Liver (tissue), 9 donors: ENCODE data around the gene ADGRG3. TPM values are rescaled to one million over a fixed set of nuclear protein-coding genes. Genes with fewer than 3 reads are reported as not detected.
A peak's percentile ranks its signal among the peaks of the same experiment; 100 is the strongest.

ENCODE experiments used
- DNase-seq: peaks from one replicate; pipeline ENCODE4 v3.0.0-alpha.2; 2017; ENCODE audit warnings: low spot score
- H3K27ac ChIP-seq, 2 donors: one replicate each; pipeline ENCODE4 v1.7.0; 2013; ENCODE audit warnings: inconsistent platforms in 2 of 2, low read length in 2 of 2, control low read depth in 1 of 2, low read depth in 1 of 2, mild to moderate bottlenecking in 1 of 2
- H3K27me3 ChIP-seq, 4 donors: one replicate each; pipeline versions ENCODE4 v1.6.1 to v1.7.0; 2013; ENCODE audit warnings: low read length in 3 of 4, inconsistent platforms in 1 of 4, mild to moderate bottlenecking in 1 of 4, moderate library complexity in 1 of 4; ENCODE audit not compliant: control insufficient read depth in 4 of 4, insufficient read depth in 4 of 4
- H3K36me3 ChIP-seq, 4 donors: one replicate each; pipeline versions ENCODE4 v1.6.1 to v1.7.0; 2013; ENCODE audit warnings: low read length in 3 of 4, mild to moderate bottlenecking in 3 of 4, low read depth in 1 of 4, moderate library complexity in 1 of 4; ENCODE audit not compliant: control insufficient read depth in 4 of 4, insufficient read depth in 3 of 4
- H3K4me1 ChIP-seq, 4 donors: one replicate each; pipeline versions ENCODE4 v1.6.1 to v1.7.0; 2013; ENCODE audit warnings: low read length in 3 of 4, mild to moderate bottlenecking in 3 of 4, moderate library complexity in 1 of 4; ENCODE audit not compliant: control insufficient read depth in 4 of 4, insufficient read depth in 4 of 4
- H3K4me3 ChIP-seq, 3 donors: one replicate each; pipeline versions ENCODE4 v1.6.1 to v1.7.0; 2013; ENCODE audit warnings: low read length in 3 of 3, control low read depth in 1 of 3, low read depth in 1 of 3, mild to moderate bottlenecking in 1 of 3
- H3K9ac ChIP-seq, 2 donors: one replicate each; pipeline ENCODE4 v1.7.0; 2013; ENCODE audit warnings: low read length in 2 of 2, mild to moderate bottlenecking in 2 of 2, moderate library complexity in 2 of 2, control low read depth in 1 of 2, low read depth in 1 of 2
- H3K9me3 ChIP-seq, 4 donors: one replicate each; pipeline versions ENCODE4 v1.6.1 to v1.7.0; 2013; ENCODE audit warnings: low read length in 3 of 4; ENCODE audit not compliant: control insufficient read depth in 4 of 4
- ATF3 ChIP-seq: IDR thresholded peaks from 2 replicates; pipeline ENCODE4 v1.6.1; 2016; ENCODE audit warnings: antibody characterized with exemption
- EGR1 ChIP-seq, 2 donors: IDR thresholded peaks; 2 replicates each; pipeline ENCODE4 v1.6.1; 2016 to 2018; ENCODE audit warnings: antibody characterized with exemption in 2 of 2, low read depth in 2 of 2
- FOXA1 ChIP-seq: IDR thresholded peaks from 2 replicates; pipeline ENCODE4 v1.6.1; 2016; ENCODE audit warnings: antibody characterized with exemption
- GABPA ChIP-seq, 2 donors: IDR thresholded peaks in 1 of 2; conservative IDR thresholded peaks in 1 of 2; 2 replicates each; pipeline ENCODE4 v1.6.1; 2016; ENCODE audit warnings: antibody characterized with exemption in 2 of 2, mild to moderate bottlenecking in 1 of 2, moderate library complexity in 1 of 2
- HNF4A ChIP-seq, 2 donors: conservative IDR thresholded peaks; 2 replicates each; pipeline ENCODE4 v1.6.1; 2016; ENCODE audit warnings: antibody characterized with exemption in 2 of 2, mild to moderate bottlenecking in 2 of 2
- HNF4G ChIP-seq: IDR thresholded peaks from 2 replicates; pipeline ENCODE4 v1.6.1; 2016; ENCODE audit warnings: antibody characterized with exemption
- JUND ChIP-seq, 2 donors: IDR thresholded peaks; 2 replicates each; pipeline ENCODE4 v1.6.1; 2016; ENCODE audit warnings: antibody characterized with exemption in 2 of 2
- NR2F2 ChIP-seq: IDR thresholded peaks from 2 replicates; pipeline ENCODE4 v1.6.1; 2016; ENCODE audit warnings: antibody characterized with exemption
- RAD21 ChIP-seq, 2 donors: IDR thresholded peaks; 2 replicates each; pipeline ENCODE4 v1.6.1; 2016; ENCODE audit warnings: antibody characterized with exemption in 2 of 2, mild to moderate bottlenecking in 2 of 2
- RXRA ChIP-seq, 2 donors: IDR thresholded peaks; 2 replicates each; pipeline ENCODE4 v1.6.1; 2017 to 2018; ENCODE audit warnings: antibody characterized with exemption in 2 of 2, mild to moderate bottlenecking in 1 of 2
- SP1 ChIP-seq: IDR thresholded peaks from 2 replicates; pipeline ENCODE4 v1.6.1; 2018; ENCODE audit warnings: antibody characterized with exemption, mild to moderate bottlenecking
- TAF1 ChIP-seq: conservative IDR thresholded peaks from 2 replicates; pipeline ENCODE4 v1.6.1; 2016; ENCODE audit warnings: antibody characterized with exemption, mild to moderate bottlenecking
- YY1 ChIP-seq: IDR thresholded peaks from 2 replicates; pipeline ENCODE4 v1.6.1; 2016; ENCODE audit warnings: antibody characterized with exemption, mild to moderate bottlenecking
- ZBTB33 ChIP-seq: IDR thresholded peaks from 2 replicates; pipeline ENCODE4 v1.6.1; 2016; ENCODE audit warnings: antibody characterized with exemption
- WGBS: extraction: QIAGEN DNeasy Blood & Tissue Kit; methylation state at CpG from one replicate; pipeline ENCODE4 v1.1.7; 2013; 5-methylcytosine and 5-hydroxymethylcytosine counted together
- polyA plus RNA-seq, 2 donors: library from polyadenylated mRNA; stranded (reverse) in 1 of 2; unstranded in 1 of 2; fragments of 200-250 nt in 1 of 2; fragments of >200 nt in 1 of 2; fragmentation: Nextera tagmentation in 1 of 2; extraction: Ambion mirVana in 1 of 2; gene quantifications; one replicate each; pipeline versions ENCODE4 v1.2.1 to v1.2.3, GENCODE V29; 2013 to 2015
- total RNA-seq, 2 donors: library from RNA; depleted of rRNA; stranded (reverse); fragments of >200 nt; gene quantifications; one replicate each; pipeline ENCODE4 v1.2.3, GENCODE V29; 2014
- TF ChIP-seq, protein P1 (sequence below): fragments of 150-350 bp; IDR thresholded peaks from 2 replicates; pipeline ENCODE4 v1.5.1; 2017; ENCODE audit warnings: improper control_type of control experiment, low read depth, low read length; ENCODE audit not compliant: missing input control
- TF ChIP-seq, protein P2 (sequence below): IDR thresholded peaks from 2 replicates; pipeline ENCODE4 v1.6.1; 2016; ENCODE audit warnings: antibody characterized with exemption
- donor health status: healthy.
- donor health status: healthy.
- donor health status: healthy.
- donor health status: healthy.
- donor health status: healthy.

ADGRG3 gene
- total and polyA plus RNA-seq, 4 donors, result 0.52 to 3.2 (median 1.0) TPM

- Histone ChIP-seq H3K4me3 (no peak overlapping the region), H3K9ac (no peak overlapping the region), H3K27me3 (no peaks in the 10 kb centered on the region), H3K27ac (no peak overlapping the region), H3K9me3 (no peaks in the 10 kb centered on the region), H3K36me3 (no peaks in the 10 kb centered on the region), H3K4me1 (peaks cover 0 to 20% (median 12%) of the 10 kb centered on the region in 4 donors)
- TF ChIP-seq EGR1 (IDR thresholded peaks at IDR 0.05; ENCODE audit: low read depth in 2 of 2) (no peak), HNF4A (conservative IDR thresholded peaks at IDR 0.05) (no peak), RXRA (IDR thresholded peaks at IDR 0.05) (no peak), TAF1 (no peak), GABPA (IDR thresholded peaks at IDR 0.05 in 1 of 2, conservative IDR thresholded peaks at IDR 0.05 in 1 of 2) (no peak), HNF4G (no peak)
- TF ChIP-seq, protein P1, sequence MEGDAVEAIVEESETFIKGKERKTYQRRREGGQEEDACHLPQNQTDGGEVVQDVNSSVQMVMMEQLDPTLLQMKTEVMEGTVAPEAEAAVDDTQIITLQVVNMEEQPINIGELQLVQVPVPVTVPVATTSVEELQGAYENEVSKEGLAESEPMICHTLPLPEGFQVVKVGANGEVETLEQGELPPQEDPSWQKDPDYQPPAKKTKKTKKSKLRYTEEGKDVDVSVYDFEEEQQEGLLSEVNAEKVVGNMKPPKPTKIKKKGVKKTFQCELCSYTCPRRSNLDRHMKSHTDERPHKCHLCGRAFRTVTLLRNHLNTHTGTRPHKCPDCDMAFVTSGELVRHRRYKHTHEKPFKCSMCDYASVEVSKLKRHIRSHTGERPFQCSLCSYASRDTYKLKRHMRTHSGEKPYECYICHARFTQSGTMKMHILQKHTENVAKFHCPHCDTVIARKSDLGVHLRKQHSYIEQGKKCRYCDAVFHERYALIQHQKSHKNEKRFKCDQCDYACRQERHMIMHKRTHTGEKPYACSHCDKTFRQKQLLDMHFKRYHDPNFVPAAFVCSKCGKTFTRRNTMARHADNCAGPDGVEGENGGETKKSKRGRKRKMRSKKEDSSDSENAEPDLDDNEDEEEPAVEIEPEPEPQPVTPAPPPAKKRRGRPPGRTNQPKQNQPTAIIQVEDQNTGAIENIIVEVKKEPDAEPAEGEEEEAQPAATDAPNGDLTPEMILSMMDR, result no peak
- 95% methylated on average over 11 of the region's 11 CpGs for WGBS
- DNase-seq, result no peak
Measured at GRCh38 chr16:57685633-57686032, 17.5 kb downstream of the ADGRG3 start.

GRCh38 chr16:57686577-57686976, 18.5 kb downstream of the ADGRG3 start:
- no peak for TF ChIP-seq RXRA (IDR thresholded peaks at IDR 0.05)
- TF ChIP-seq HNF4A (conservative IDR thresholded peaks at IDR 0.05), result no peak
- TF ChIP-seq NR2F2, result no peak
- H3K27me3 ChIP-seq, result no peaks in the 10 kb centered on the region
- H3K9ac ChIP-seq, result no peak overlapping the region
- peaks cover 0 to 20% (median 12%) of the 10 kb centered on the region in 4 donors for H3K4me1 ChIP-seq
- H3K9me3 ChIP-seq, result no peaks in the 10 kb centered on the region
- no peak overlapping the region for H3K4me3 ChIP-seq
- no peak for DNase-seq
- 74% methylated on average over 4 of the region's 4 CpGs for WGBS
- H3K27ac ChIP-seq, result no peak overlapping the region
- H3K36me3 ChIP-seq, result no peaks in the 10 kb centered on the region

- H3K36me3 ChIP-seq, result no peaks in the 10 kb centered on the region
- no peaks in the 10 kb centered on the region for H3K9me3 ChIP-seq
- H3K27me3 ChIP-seq, result no peaks in the 10 kb centered on the region
- no peak overlapping the region for H3K9ac ChIP-seq
- TF ChIP-seq NR2F2 (no peak), RXRA (IDR thresholded peaks at IDR 0.05) (no peak), YY1 (no peak), HNF4A (conservative IDR thresholded peaks at IDR 0.05) (peak; percentile 23 to 28), GABPA (IDR thresholded peaks at IDR 0.05 in 1 of 2, conservative IDR thresholded peaks at IDR 0.05 in 1 of 2) (no peak)
- DNase-seq, result no peak
- H3K4me3 ChIP-seq, result no peak overlapping the region
- 73% methylated on average over 3 of the region's 3 CpGs for WGBS
- no peak overlapping the region for H3K27ac ChIP-seq
- peaks cover 0 to 20% (median 12%) of the 10 kb centered on the region in 4 donors for H3K4me1 ChIP-seq
Measured at GRCh38 chr16:57687363-57687929, 19.3 kb downstream of the ADGRG3 start.

DNA sequence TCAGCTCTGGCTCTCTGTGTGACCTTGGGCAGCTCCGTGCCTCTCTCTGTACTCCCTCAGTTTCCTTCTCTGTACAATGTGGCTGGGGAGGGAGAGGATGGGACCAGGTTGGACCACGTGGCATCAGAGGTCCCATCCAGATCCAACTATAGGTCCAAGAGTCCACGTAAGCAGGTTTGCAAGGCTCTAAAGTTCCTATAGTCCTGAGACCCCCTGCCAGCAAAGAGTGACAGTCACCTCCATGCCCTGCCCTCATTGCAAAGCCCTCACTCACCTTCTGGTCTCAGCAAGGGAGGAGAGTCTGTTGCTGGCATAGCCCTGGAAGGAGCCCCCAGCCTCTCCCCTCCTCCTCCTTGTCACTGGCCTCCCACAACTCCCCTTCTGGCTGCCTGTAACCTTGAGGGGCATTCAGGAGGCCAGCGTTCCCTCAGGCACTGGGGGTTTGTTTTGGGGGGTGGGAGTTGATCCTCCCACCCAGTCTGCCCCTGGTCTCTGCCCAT, 20.4 kb downstream of the ADGRG3 start:
- WGBS, result 74% methylated on average over 4 of the region's 4 CpGs
- H3K4me1 ChIP-seq, result peaks cover 0 to 22% (median 13%) of the 10 kb centered on the region in 4 donors
- H3K9ac ChIP-seq, result no peak overlapping the region
- no peak overlapping the region for H3K27ac ChIP-seq
- H3K9me3 ChIP-seq, result no peaks in the 10 kb centered on the region
- no peaks in the 10 kb centered on the region for H3K27me3 ChIP-seq
- no peak for DNase-seq
- H3K36me3 ChIP-seq, result no peaks in the 10 kb centered on the region
- H3K4me3 ChIP-seq, result no peak overlapping the region
- TF ChIP-seq RXRA (IDR thresholded peaks at IDR 0.05) (no peak), ATF3 (no peak), JUND (IDR thresholded peaks at IDR 0.05) (no peak), ZBTB33 (no peak), SP1 (no peak), YY1 (no peak), FOXA1 (no peak), TAF1 (no peak), RAD21 (IDR thresholded peaks at IDR 0.05) (no peak), GABPA (IDR thresholded peaks at IDR 0.05 in 1 of 2, conservative IDR thresholded peaks at IDR 0.05 in 1 of 2) (no peak), HNF4G (no peak)
- TF ChIP-seq, protein P2, sequence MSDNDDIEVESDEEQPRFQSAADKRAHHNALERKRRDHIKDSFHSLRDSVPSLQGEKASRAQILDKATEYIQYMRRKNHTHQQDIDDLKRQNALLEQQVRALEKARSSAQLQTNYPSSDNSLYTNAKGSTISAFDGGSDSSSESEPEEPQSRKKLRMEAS, result no peak
- TF ChIP-seq, protein P1, result no peak
